Thymus (tissue), 11 donors: Measurements from ENCODE around the gene ZFHX3. TPM values are rescaled to one million over a fixed set of nuclear protein-coding genes. Genes with fewer than 3 reads are reported as not detected.

Experiments used
- DNase-seq, 9 donors: peaks; one replicate each; pipeline ENCODE4 v3.0.0-alpha.2; 2013; ENCODE audit warnings: low spot score in 9 of 9, low read depth in 6 of 9, missing footprints in 1 of 9
- H3K27ac ChIP-seq, 2 donors: one replicate each; pipeline ENCODE4 v1.5.1; 2013; ENCODE audit warnings: control low read depth in 1 of 2, low read depth in 1 of 2, low read length in 1 of 2, mild to moderate bottlenecking in 1 of 2, moderate library complexity in 1 of 2
- H3K27me3 ChIP-seq, 2 donors: one replicate each; pipeline ENCODE4 v1.5.1; 2013; ENCODE audit warnings: low read length in 1 of 2; ENCODE audit not compliant: control insufficient read depth in 2 of 2, insufficient read depth in 1 of 2
- H3K36me3 ChIP-seq, 2 donors: one replicate each; pipeline ENCODE4 v1.5.1; 2013; ENCODE audit warnings: low read length in 1 of 2, mild to moderate bottlenecking in 1 of 2, moderate library complexity in 1 of 2; ENCODE audit not compliant: control insufficient read depth in 2 of 2, insufficient read depth in 2 of 2
- H3K4me1 ChIP-seq, 2 donors: one replicate each; pipeline ENCODE4 v1.5.1; 2013; ENCODE audit warnings: low read length in 2 of 2; ENCODE audit not compliant: control insufficient read depth in 2 of 2, insufficient read depth in 2 of 2
- H3K4me3 ChIP-seq, 2 donors: one replicate each; pipeline ENCODE4 v1.5.1; 2013; ENCODE audit warnings: low read length in 2 of 2, control low read depth in 1 of 2, mild to moderate bottlenecking in 1 of 2
- H3K9me3 ChIP-seq, 2 donors: one replicate each; pipeline ENCODE4 v1.5.1; 2013; ENCODE audit warnings: low read length in 1 of 2, mild to moderate bottlenecking in 1 of 2; ENCODE audit not compliant: control insufficient read depth in 2 of 2, insufficient read depth in 1 of 2
- WGBS: extraction: QIAGEN DNeasy Blood & Tissue Kit; methylation state at CpG from one replicate; pipeline ENCODE4 v1.1.7; 2013; 5-methylcytosine and 5-hydroxymethylcytosine counted together
- polyA plus RNA-seq: library from polyadenylated mRNA; stranded (reverse); fragments of 200-250 nt; gene quantifications from one replicate; pipeline ENCODE4 v1.2.3, GENCODE V29; 2013
- total RNA-seq: library from RNA; stranded (reverse); fragments of 120-200 nt; gene quantifications from one replicate; pipeline ENCODE4 v1.2.4, GENCODE V29; 2013
- donor health status: healthy.

The ZFHX3 gene
- total and polyA plus RNA-seq, 2 donors: 0.90 to 1.9 TPM

GRCh38 chr16:73046202-73046848 lies 1.6 kb downstream of the ZFHX3 start:
- no peaks in the 10 kb centered on the region for H3K36me3 ChIP-seq
- H3K4me3 ChIP-seq: no peak overlapping the region
- peaks cover 3 to 22% of the 10 kb centered on the region in 2 donors for H3K4me1 ChIP-seq
- no peak for DNase-seq
- no peaks in the 10 kb centered on the region for H3K9me3 ChIP-seq
- 82% methylated on average over 8 of the region's 8 CpGs for WGBS
- peaks cover 29 to 43% of the 10 kb centered on the region in 2 donors for H3K27me3 ChIP-seq
- no peak overlapping the region for H3K27ac ChIP-seq

- H3K27ac ChIP-seq: no peak overlapping the region
- no peak for DNase-seq
- peaks cover 3 to 20% of the 10 kb centered on the region in 2 donors for H3K4me1 ChIP-seq
- peaks cover 25 to 32% of the 10 kb centered on the region in 2 donors for H3K27me3 ChIP-seq
- 97% methylated on average over 6 of the region's 6 CpGs for WGBS
- H3K36me3 ChIP-seq: no peaks in the 10 kb centered on the region
- H3K9me3 ChIP-seq: no peaks in the 10 kb centered on the region
- no peak overlapping the region for H3K4me3 ChIP-seq
Observed at GRCh38 chr16:73043828-73044467, 4.0 kb downstream of the ZFHX3 start.

GRCh38 chr16:73042807-73043206 lies 5.1 kb downstream of the ZFHX3 start:
- H3K4me3 ChIP-seq: no peak overlapping the region
- peaks cover 17 to 25% of the 10 kb centered on the region in 2 donors for H3K27me3 ChIP-seq
- H3K27ac ChIP-seq: no peak overlapping the region
- peaks cover 3 to 15% of the 10 kb centered on the region in 2 donors for H3K4me1 ChIP-seq
- no peaks in the 10 kb centered on the region for H3K9me3 ChIP-seq
- H3K36me3 ChIP-seq: no peaks in the 10 kb centered on the region
- WGBS: 95% methylated on average over 4 of the region's 4 CpGs
- no peak for DNase-seq

- WGBS: 97% methylated on average over 4 of the region's 4 CpGs
Observed at GRCh38 chr16:73041676-73042075, 6.3 kb downstream of the ZFHX3 start.

GRCh38 chr16:73040735-73041402 lies 7.1 kb downstream of the ZFHX3 start:
- Histone ChIP-seq H3K36me3 (no peaks in the 10 kb centered on the region), H3K4me3 (no peak overlapping the region), H3K4me1 (peaks cover 0 to 11% of the 10 kb centered on the region in 2 donors), H3K9me3 (no peaks in the 10 kb centered on the region), H3K27ac (no peak overlapping the region), H3K27me3 (peaks cover 1 to 20% of the 10 kb centered on the region in 2 donors)
- WGBS: 98% methylated on average over 6 of the region's 6 CpGs
- no peak for DNase-seq

More at GRCh38 chr16:73041676-73042075, 6.3 kb downstream of the ZFHX3 start:
- H3K27me3 ChIP-seq: peaks cover 6 to 20% of the 10 kb centered on the region in 2 donors
- no peak overlapping the region for H3K4me3 ChIP-seq
- H3K4me1 ChIP-seq: peaks cover 0 to 8% of the 10 kb centered on the region in 2 donors
- H3K9me3 ChIP-seq: no peaks in the 10 kb centered on the region
- H3K36me3 ChIP-seq: no peaks in the 10 kb centered on the region
- DNase-seq: no peak
- no peak overlapping the region for H3K27ac ChIP-seq

- WGBS: 89% methylated on average over 6 of the region's 6 CpGs
- Histone ChIP-seq H3K36me3 (no peaks in the 10 kb centered on the region), H3K4me1 (peaks cover 0 to 15% of the 10 kb centered on the region in 2 donors), H3K27ac (no peak overlapping the region), H3K9me3 (no peaks in the 10 kb centered on the region), H3K4me3 (no peak overlapping the region), H3K27me3 (peaks cover 0 to 20% of the 10 kb centered on the region in 2 donors)
- no peak for DNase-seq
Observed at GRCh38 chr16:73040136-73040535, 7.8 kb downstream of the ZFHX3 start.

GRCh38 chr16:73037845-73038570 lies 9.9 kb downstream of the ZFHX3 start:
- no peak for DNase-seq
- WGBS: 85% methylated on average over 14 of the region's 14 CpGs
- H3K4me1 ChIP-seq: peaks cover 0 to 27% of the 10 kb centered on the region in 2 donors
- no peak overlapping the region for H3K27ac ChIP-seq
- no peak overlapping the region for H3K4me3 ChIP-seq
- H3K36me3 ChIP-seq: no peaks in the 10 kb centered on the region
- no peaks in the 10 kb centered on the region for H3K9me3 ChIP-seq
- H3K27me3 ChIP-seq: peaks cover 0 to 31% of the 10 kb centered on the region in 2 donors

GRCh38 chr16:73037331-73037745 lies 10.6 kb downstream of the ZFHX3 start:
- Histone ChIP-seq H3K36me3 (no peaks in the 10 kb centered on the region), H3K27ac (peak overlapping the region in 1 of 2 donors; percentile 37), H3K9me3 (no peaks in the 10 kb centered on the region), H3K27me3 (peaks cover 0 to 38% of the 10 kb centered on the region in 2 donors), H3K4me1 (peaks cover 0 to 34% of the 10 kb centered on the region in 2 donors), H3K4me3 (no peak overlapping the region)
- WGBS: 34% methylated on average over 5 of the region's 5 CpGs
- no peak for DNase-seq
